Measurements from ENCODE around the gene MAFG. TPM values are rescaled to one million over a fixed set of nuclear protein-coding genes. Genes with fewer than 3 reads are reported as not detected.

MAFG gene
- polyA plus RNA-seq, 4 donors = 7.6 to 17.1 (median 12.8) TPM

GRCh38 chr17:81901167-81902022 is 26.1 kb downstream of the MAFG start:
- H3K9me3 ChIP-seq (ENCODE audit: control insufficient read depth in 2 of 2, insufficient read depth in 1 of 2, low read depth in 1 of 2, low read length in 1 of 2) = no peaks in the 10 kb centered on the region
- peaks cover 0 to 11% (median 0%) of the 10 kb centered on the region in 3 donors for H3K27me3 ChIP-seq (ENCODE audit: control insufficient read depth in 3 of 3, insufficient read depth in 3 of 3, low read length in 3 of 3)
- H3K4me3 ChIP-seq (ENCODE audit: low read depth in 1 of 3, low read length in 3 of 3) = peak overlapping the region in 1 of 3 donors; percentile 34
- no peak for FAIRE-seq
- H3K36me3 ChIP-seq (ENCODE audit: control insufficient read depth in 3 of 3, insufficient read depth in 2 of 3, low read depth in 1 of 3, low read length in 3 of 3) = peaks cover under 1 to 84% (median 5%) of the 10 kb centered on the region in 3 donors
- peaks cover 0 to 9% (median 0%) of the 10 kb centered on the region in 3 donors for H3K4me1 ChIP-seq (ENCODE audit: control insufficient read depth in 3 of 3, insufficient read depth in 2 of 3, low read depth in 1 of 3, low read length in 2 of 3)
- WGBS, 3 donors = 48 to 64% (median 48%) methylated on average over 11 to 21 of the region's 21 CpGs
- no peak for DNase-seq
- H3K27ac ChIP-seq (ENCODE audit: low read depth in 1 of 3, low read length in 2 of 3) = no peak overlapping the region

DNA sequence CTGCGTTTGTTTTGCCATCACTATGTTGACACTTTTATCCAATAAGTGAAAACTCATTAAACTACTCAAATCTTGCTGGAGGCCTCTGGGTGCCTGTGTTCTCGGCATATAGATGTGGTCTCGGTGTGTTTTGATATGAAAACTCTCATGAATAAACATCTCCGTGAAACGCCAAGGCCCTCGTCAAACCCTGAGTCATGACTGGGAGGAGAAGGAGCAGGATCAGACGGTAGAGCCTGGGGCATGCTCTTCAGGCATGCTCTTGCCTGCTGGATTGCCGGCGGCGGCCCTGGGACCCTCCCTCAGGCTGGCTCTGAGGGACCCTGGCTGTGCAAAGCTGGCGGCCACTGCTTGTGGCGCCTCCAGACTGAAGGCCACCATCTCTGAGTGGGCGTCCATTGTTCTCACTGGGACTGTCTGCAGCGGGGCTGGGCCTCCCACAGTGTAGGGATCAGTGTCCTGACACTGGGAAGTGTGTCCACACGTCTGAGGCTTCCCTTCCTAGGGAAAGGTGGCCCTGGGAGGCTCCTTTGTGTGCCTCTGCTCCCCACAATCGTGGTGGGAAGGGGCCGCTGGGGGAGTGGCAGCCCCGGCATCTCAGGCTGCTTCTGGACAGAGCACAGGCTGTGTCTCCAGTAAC is 27.2 kb downstream of the MAFG start:
- no peak for FAIRE-seq
- H3K27me3 ChIP-seq (ENCODE audit: control insufficient read depth in 3 of 3, insufficient read depth in 3 of 3, low read length in 3 of 3) = peaks cover 0 to 11% (median 0%) of the 10 kb centered on the region in 3 donors
- H3K4me3 ChIP-seq (ENCODE audit: low read depth in 1 of 3, low read length in 3 of 3) = no peak overlapping the region
- peaks cover 0 to 9% (median 0%) of the 10 kb centered on the region in 3 donors for H3K4me1 ChIP-seq (ENCODE audit: control insufficient read depth in 3 of 3, insufficient read depth in 2 of 3, low read depth in 1 of 3, low read length in 2 of 3)
- H3K36me3 ChIP-seq (ENCODE audit: control insufficient read depth in 3 of 3, insufficient read depth in 2 of 3, low read depth in 1 of 3, low read length in 3 of 3) = peaks cover 0 to 82% (median 5%) of the 10 kb centered on the region in 3 donors
- 81 to 86% (median 83%) methylated on average over 18 of the region's 18 CpGs for whole genome bisulfite sequencing, 3 donors
- DNase-seq = no peak
- no peaks in the 10 kb centered on the region for H3K9me3 ChIP-seq (ENCODE audit: control insufficient read depth in 2 of 2, insufficient read depth in 1 of 2, low read depth in 1 of 2, low read length in 1 of 2)
- no peak overlapping the region for H3K27ac ChIP-seq (ENCODE audit: low read depth in 1 of 3, low read length in 2 of 3)

DNA sequence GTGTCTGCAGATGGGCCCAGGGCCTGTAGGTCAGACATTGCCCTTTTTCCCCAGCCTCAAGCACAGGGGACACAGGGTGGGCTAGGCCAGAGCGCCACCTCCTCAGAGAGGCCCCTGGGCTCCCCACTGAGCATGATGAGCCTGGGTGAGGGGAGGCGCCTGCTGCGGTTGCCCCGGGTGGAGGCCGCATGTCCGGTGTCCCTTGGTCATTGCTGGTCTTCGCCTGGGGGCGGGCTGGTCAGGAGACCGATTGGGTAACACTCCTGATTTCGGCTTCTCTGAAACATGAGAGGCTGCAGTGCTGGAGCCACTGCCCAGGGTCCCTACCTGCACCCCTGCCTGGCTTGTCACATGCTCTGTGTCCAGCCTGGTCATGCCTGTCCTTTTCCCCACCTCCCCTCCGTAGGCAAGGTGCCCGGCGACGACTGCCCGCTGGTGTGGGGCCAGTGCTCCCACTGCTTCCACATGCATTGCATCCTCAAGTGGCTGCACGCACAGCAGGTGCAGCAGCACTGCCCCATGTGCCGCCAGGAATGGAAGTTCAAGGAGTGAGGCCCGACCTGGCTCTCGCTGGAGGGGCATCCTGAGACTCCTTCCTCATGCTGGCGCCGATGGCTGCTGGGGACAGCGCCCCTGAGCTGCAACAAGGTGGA is 27.9 kb downstream of the MAFG start:
- Histone ChIP-seq H3K36me3 (ENCODE audit: control insufficient read depth in 3 of 3, insufficient read depth in 2 of 3, low read depth in 1 of 3, low read length in 3 of 3) (peaks cover 0 to 82% (median 8%) of the 10 kb centered on the region in 3 donors), H3K4me3 (ENCODE audit: low read depth in 1 of 3, low read length in 3 of 3) (no peak overlapping the region), H3K4me1 (ENCODE audit: control insufficient read depth in 3 of 3, insufficient read depth in 2 of 3, low read depth in 1 of 3, low read length in 2 of 3) (peaks cover 0 to 9% (median 0%) of the 10 kb centered on the region in 3 donors), H3K9me3 (ENCODE audit: control insufficient read depth in 2 of 2, insufficient read depth in 1 of 2, low read depth in 1 of 2, low read length in 1 of 2) (no peaks in the 10 kb centered on the region), H3K27me3 (ENCODE audit: control insufficient read depth in 3 of 3, insufficient read depth in 3 of 3, low read length in 3 of 3) (peaks cover 0 to 11% (median 0%) of the 10 kb centered on the region in 3 donors), H3K27ac (ENCODE audit: low read depth in 1 of 3, low read length in 2 of 3) (no peak overlapping the region)
- FAIRE-seq (no peak), DNase-seq (no peak)
- WGBS, 3 donors = 92 to 96% (median 93%) methylated on average over 22 of the region's 22 CpGs

DNA sequence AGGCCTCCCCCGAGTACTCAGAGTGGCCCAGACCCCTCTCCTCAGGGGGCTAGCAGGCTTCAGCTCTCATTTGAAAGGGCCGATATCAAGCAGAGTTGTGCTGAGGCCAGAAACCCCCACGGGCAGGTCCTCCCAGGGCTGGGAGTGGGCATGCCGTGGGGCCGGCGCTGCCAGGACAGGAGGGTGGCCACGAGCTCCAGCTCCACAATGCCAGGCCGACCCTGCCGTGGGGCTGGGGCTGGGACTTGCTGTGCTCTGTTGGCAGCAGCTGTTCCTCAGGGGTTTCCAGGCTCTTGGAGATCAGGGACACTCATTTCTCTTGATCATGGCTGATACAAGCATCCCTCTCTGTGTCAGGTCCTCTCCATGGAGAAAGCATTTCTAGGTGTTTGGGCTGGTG is 28.6 kb downstream of the MAFG start:
- Histone ChIP-seq H3K4me1 (ENCODE audit: control insufficient read depth in 3 of 3, insufficient read depth in 2 of 3, low read depth in 1 of 3, low read length in 2 of 3) (peaks cover 0 to 9% (median 0%) of the 10 kb centered on the region in 3 donors), H3K4me3 (ENCODE audit: low read depth in 1 of 3, low read length in 3 of 3) (no peak overlapping the region), H3K27ac (ENCODE audit: low read depth in 1 of 3, low read length in 2 of 3) (no peak overlapping the region), H3K27me3 (ENCODE audit: control insufficient read depth in 3 of 3, insufficient read depth in 3 of 3, low read length in 3 of 3) (peaks cover 0 to 11% (median 0%) of the 10 kb centered on the region in 3 donors), H3K36me3 (ENCODE audit: control insufficient read depth in 3 of 3, insufficient read depth in 2 of 3, low read depth in 1 of 3, low read length in 3 of 3) (peaks cover 0 to 82% (median 8%) of the 10 kb centered on the region in 3 donors), H3K9me3 (ENCODE audit: control insufficient read depth in 2 of 2, insufficient read depth in 1 of 2, low read depth in 1 of 2, low read length in 1 of 2) (no peaks in the 10 kb centered on the region)
- FAIRE-seq = no peak
- WGBS, 3 donors = 90 to 94% (median 93%) methylated on average over 9 of the region's 9 CpGs
- DNase-seq = no peak

DNA sequence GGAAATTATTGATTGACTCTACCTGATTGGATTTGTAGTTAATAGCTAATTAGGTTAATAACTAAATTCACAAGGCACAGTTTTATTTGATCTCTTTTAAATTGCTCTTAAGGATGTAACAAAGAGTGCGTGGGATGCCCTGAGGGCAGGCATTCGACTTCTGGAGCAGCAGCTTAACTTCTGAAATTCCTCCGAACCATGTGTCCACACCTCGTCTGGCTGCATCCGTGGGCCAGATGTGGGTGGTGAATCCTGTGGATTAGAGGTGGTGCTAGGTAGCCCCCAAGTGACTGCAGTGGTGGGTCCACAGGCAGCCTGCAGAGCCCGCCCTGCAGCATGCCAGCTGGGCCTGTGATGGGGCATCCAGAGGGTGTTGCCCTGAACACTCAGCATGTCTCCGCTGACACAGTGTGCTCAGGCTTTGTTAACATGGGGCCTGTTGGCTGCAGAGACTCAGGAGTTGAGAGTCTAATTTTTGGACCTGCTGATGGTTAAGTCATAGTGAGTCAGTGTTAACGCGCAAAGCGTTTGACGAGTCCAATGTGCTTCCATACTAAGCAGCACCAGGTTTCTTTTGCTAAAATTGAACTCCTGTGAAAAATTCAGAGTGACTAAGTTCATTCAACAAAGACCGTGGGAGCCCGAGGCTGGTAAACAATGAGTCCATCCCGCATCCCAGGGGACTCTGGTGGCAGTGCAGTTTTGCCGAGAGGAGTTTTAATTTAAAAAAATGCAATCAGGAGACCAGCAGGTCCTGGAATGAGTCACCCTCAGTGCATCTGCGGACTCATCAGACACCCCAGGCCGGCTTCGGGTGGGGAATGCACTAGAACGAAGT is 29.3 kb downstream of the MAFG start:
- Histone ChIP-seq H3K9me3 (ENCODE audit: control insufficient read depth in 2 of 2, insufficient read depth in 1 of 2, low read depth in 1 of 2, low read length in 1 of 2) (no peaks in the 10 kb centered on the region), H3K4me1 (ENCODE audit: control insufficient read depth in 3 of 3, insufficient read depth in 2 of 3, low read depth in 1 of 3, low read length in 2 of 3) (peaks cover 0 to 9% (median 0%) of the 10 kb centered on the region in 3 donors), H3K36me3 (ENCODE audit: control insufficient read depth in 3 of 3, insufficient read depth in 2 of 3, low read depth in 1 of 3, low read length in 3 of 3) (peaks cover 0 to 79% (median 8%) of the 10 kb centered on the region in 3 donors), H3K27ac (ENCODE audit: low read depth in 1 of 3, low read length in 2 of 3) (no peak overlapping the region), H3K27me3 (ENCODE audit: control insufficient read depth in 3 of 3, insufficient read depth in 3 of 3, low read length in 3 of 3) (peaks cover 0 to 11% (median 0%) of the 10 kb centered on the region in 3 donors), H3K4me3 (ENCODE audit: low read depth in 1 of 3, low read length in 3 of 3) (no peak overlapping the region)
- FAIRE-seq (no peak), DNase-seq (no peak)
- 92 to 93% (median 93%) methylated on average over 19 of the region's 19 CpGs for WGBS, 3 donors

DNA sequence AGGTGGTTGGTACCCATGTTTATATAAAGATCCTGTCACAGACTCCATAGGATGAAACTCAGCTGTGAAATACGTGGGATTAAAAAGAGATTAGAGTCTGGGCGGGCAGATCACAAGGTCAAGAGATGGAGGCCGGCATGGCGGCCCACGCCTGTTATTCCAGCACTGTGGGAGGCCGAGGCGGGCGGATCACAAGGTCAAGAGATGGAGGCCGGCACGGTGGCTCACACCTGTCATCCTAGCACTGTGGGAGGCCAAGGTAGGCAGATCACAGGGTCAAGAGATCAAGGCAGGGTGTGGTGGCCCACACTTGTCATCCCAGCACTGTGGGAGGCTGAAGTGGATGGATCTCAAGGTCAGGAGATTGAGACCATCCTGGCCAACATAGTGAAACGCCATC is 32.1 kb downstream of the MAFG start:
- peaks cover 0 to 69% (median 8%) of the 10 kb centered on the region in 3 donors for H3K36me3 ChIP-seq (ENCODE audit: control insufficient read depth in 3 of 3, insufficient read depth in 2 of 3, low read depth in 1 of 3, low read length in 3 of 3)
- H3K4me3 ChIP-seq (ENCODE audit: low read depth in 1 of 3, low read length in 3 of 3) = no peak overlapping the region
- no peaks in the 10 kb centered on the region for H3K9me3 ChIP-seq (ENCODE audit: control insufficient read depth in 2 of 2, insufficient read depth in 1 of 2, low read depth in 1 of 2, low read length in 1 of 2)
- peaks cover under 1 to 2% (median 1%) of the 10 kb centered on the region in 3 donors for H3K4me1 ChIP-seq (ENCODE audit: control insufficient read depth in 3 of 3, insufficient read depth in 2 of 3, low read depth in 1 of 3, low read length in 2 of 3)
- no peaks in the 10 kb centered on the region for H3K27me3 ChIP-seq (ENCODE audit: control insufficient read depth in 3 of 3, insufficient read depth in 3 of 3, low read length in 3 of 3)
- no peak overlapping the region for H3K27ac ChIP-seq (ENCODE audit: low read depth in 1 of 3, low read length in 2 of 3)
- WGBS, 3 donors = 92 to 95% (median 94%) methylated on average over 10 to 11 of the region's 11 CpGs
- FAIRE-seq (no peak), DNase-seq (no peak)

- Histone ChIP-seq H3K4me3 (ENCODE audit: low read depth in 1 of 3, low read length in 3 of 3) (peak overlapping the region; percentile 66 to 98 (median 97)), H3K4me1 (ENCODE audit: control insufficient read depth in 3 of 3, insufficient read depth in 2 of 3, low read depth in 1 of 3, low read length in 2 of 3) (peaks cover 3 to 12% (median 4%) of the 10 kb centered on the region in 3 donors), H3K36me3 (ENCODE audit: control insufficient read depth in 3 of 3, insufficient read depth in 2 of 3, low read depth in 1 of 3, low read length in 3 of 3) (peaks cover 12 to 69% (median 20%) of the 10 kb centered on the region in 3 donors), H3K9me3 (ENCODE audit: control insufficient read depth in 2 of 2, insufficient read depth in 1 of 2, low read depth in 1 of 2, low read length in 1 of 2) (no peaks in the 10 kb centered on the region), H3K27me3 (ENCODE audit: control insufficient read depth in 3 of 3, insufficient read depth in 3 of 3, low read length in 3 of 3) (no peaks in the 10 kb centered on the region), H3K27ac (ENCODE audit: low read depth in 1 of 3, low read length in 2 of 3) (peak overlapping the region in 2 of 3 donors; percentile 61 to 99)
- 1% methylated on average over 21 to 40 of the region's 40 CpGs for WGBS, 3 donors
- DNase-seq (no peak), FAIRE-seq (no peak)
Observed at GRCh38 chr17:81891303-81891552, 36.3 kb downstream of the MAFG start.

All from small intestine (tissue), 7 donors.